ENCODE results near the gene MTCH1.
A peak's percentile ranks its signal among the peaks of the same experiment; 100 is the strongest.

MTCH1 gene

GRCh38 chr6:36984581-36985416 is 1.2 kb downstream of the MTCH1 start:
- H3K4me3 ChIP-seq (ENCODE audit: severe bottlenecking) = peak overlapping the region; percentile 96
- ATAC-seq (ENCODE audit: low read depth) (peak; percentile 24; the same call in 2 of the 3 replicates), DNase-seq (ENCODE audit: low spot score) (no peak)
- no peaks in the 10 kb centered on the region for H3K27me3 ChIP-seq (ENCODE audit: insufficient read depth, poor library complexity, severe bottlenecking)
- H3K9me3 ChIP-seq (ENCODE audit: severe bottlenecking) = no peaks in the 10 kb centered on the region
- TF ChIP-seq CTCF (IDR thresholded peaks at IDR 0.05; ENCODE audit: poor library complexity, severe bottlenecking) = no peak
- H3K27ac ChIP-seq (ENCODE audit: poor library complexity, severe bottlenecking) = peak overlapping the region; percentile 47
- peaks cover 13% of the 10 kb centered on the region; the same call in 1 of the 2 replicates for H3K36me3 ChIP-seq (ENCODE audit: low read depth)
- peaks cover 8% of the 10 kb centered on the region for H3K4me1 ChIP-seq (ENCODE audit: insufficient read depth, poor library complexity, severe bottlenecking)

- DNase-seq (ENCODE audit: low spot score) (no peak), ATAC-seq (ENCODE audit: low read depth) (no peak)
- Histone ChIP-seq H3K27ac (ENCODE audit: poor library complexity, severe bottlenecking) (peak overlapping the region; percentile 47), H3K36me3 (ENCODE audit: low read depth) (peaks cover 24% of the 10 kb centered on the region), H3K4me3 (ENCODE audit: severe bottlenecking) (no peak overlapping the region), H3K4me1 (ENCODE audit: insufficient read depth, poor library complexity, severe bottlenecking) (peaks cover 8% of the 10 kb centered on the region), H3K9me3 (ENCODE audit: severe bottlenecking) (no peaks in the 10 kb centered on the region), H3K27me3 (ENCODE audit: insufficient read depth, poor library complexity, severe bottlenecking) (no peaks in the 10 kb centered on the region)
- no peak for TF ChIP-seq CTCF (IDR thresholded peaks at IDR 0.05; ENCODE audit: poor library complexity, severe bottlenecking)
These were observed 2.5 kb downstream of the MTCH1 start for GRCh38 chr6:36983538-36983937.

- Histone ChIP-seq H3K27ac (ENCODE audit: poor library complexity, severe bottlenecking) (no peak overlapping the region), H3K4me1 (ENCODE audit: insufficient read depth, poor library complexity, severe bottlenecking) (peaks cover 8% of the 10 kb centered on the region), H3K9me3 (ENCODE audit: severe bottlenecking) (no peaks in the 10 kb centered on the region), H3K4me3 (ENCODE audit: severe bottlenecking) (no peak overlapping the region), H3K27me3 (ENCODE audit: insufficient read depth, poor library complexity, severe bottlenecking) (no peaks in the 10 kb centered on the region), H3K36me3 (ENCODE audit: low read depth) (peaks cover 49% of the 10 kb centered on the region)
- no peak for DNase-seq (ENCODE audit: low spot score)
- no peak for TF ChIP-seq CTCF (IDR thresholded peaks at IDR 0.05; ENCODE audit: poor library complexity, severe bottlenecking)
- ATAC-seq (ENCODE audit: low read depth) = no peak
These were observed 4.9 kb downstream of the MTCH1 start for GRCh38 chr6:36980876-36981619.

- DNase-seq (ENCODE audit: low spot score) (no peak), ATAC-seq (ENCODE audit: low read depth) (no peak)
- H3K27me3 ChIP-seq (ENCODE audit: insufficient read depth, poor library complexity, severe bottlenecking) = no peaks in the 10 kb centered on the region
- H3K9me3 ChIP-seq (ENCODE audit: severe bottlenecking) = no peaks in the 10 kb centered on the region
- peaks cover 59% of the 10 kb centered on the region for H3K36me3 ChIP-seq (ENCODE audit: low read depth)
- peaks cover 8% of the 10 kb centered on the region for H3K4me1 ChIP-seq (ENCODE audit: insufficient read depth, poor library complexity, severe bottlenecking)
- H3K4me3 ChIP-seq (ENCODE audit: severe bottlenecking) = no peak overlapping the region
- H3K27ac ChIP-seq (ENCODE audit: poor library complexity, severe bottlenecking) = no peak overlapping the region
- no peak for TF ChIP-seq CTCF (IDR thresholded peaks at IDR 0.05; ENCODE audit: poor library complexity, severe bottlenecking)
These were observed 5.9 kb downstream of the MTCH1 start for GRCh38 chr6:36980129-36980528.

Measured in RWPE2 (cell line).